Right lobe of liver (tissue), 6 donors: ENCODE data around the gene CALHM3. TPM values are rescaled to one million over a fixed set of nuclear protein-coding genes. Genes with fewer than 3 reads are reported as not detected.

Experiments
- ATAC-seq, 4 donors: fragments of 200-7000 bp; cut with Tn5 transposase; one replicate each; pipeline ENCODE4 v1.9.1; 2020; ENCODE audit warnings: mild to moderate bottlenecking in 4 of 4, moderate library complexity in 4 of 4
- DNase-seq, 3 donors: peaks; one replicate each; pipeline ENCODE4 v3.0.0-alpha.2; 2020
- H3K27ac ChIP-seq, 3 donors: fragments of 200-600 bp; one replicate each; pipeline ENCODE4 v1.8.0; 2022
- H3K27me3 ChIP-seq, 2 donors: fragments of 200-600 bp; one replicate each; pipeline ENCODE4 v1.8.0; 2022
- H3K36me3 ChIP-seq, 4 donors: fragments of 200-600 bp; sonication (generic) in 1 of 4; one replicate each; pipeline versions ENCODE4 v1.5.1 to v1.8.0; 2017 to 2022; ENCODE audit warnings: control low read depth in 1 of 4
- H3K4me1 ChIP-seq, 4 donors: fragments of 200-600 bp; sonication (generic) in 1 of 4; one replicate each; pipeline versions ENCODE4 v1.5.1 to v1.8.0; 2017 to 2022; ENCODE audit warnings: control low read depth in 1 of 4
- H3K4me3 ChIP-seq, 3 donors: fragments of 200-600 bp; one replicate each; pipeline ENCODE4 v1.8.0; 2022
- H3K9me3 ChIP-seq, 4 donors: fragments of 200-600 bp; sonication (generic) in 1 of 4; one replicate each; pipeline versions ENCODE4 v1.5.1 to v1.8.0; 2017 to 2022; ENCODE audit warnings: control low read depth in 1 of 4
- CTCF ChIP-seq, 4 donors: fragments of 200-600 bp in 3 of 4; fragments of 450-650 bp in 1 of 4; IDR thresholded peaks; one replicate each; pipeline versions ENCODE4 v1.5.1 to v1.8.0; 2016 to 2022; ENCODE audit warnings: antibody characterized with exemption in 4 of 4, mild to moderate bottlenecking in 2 of 4
- POLR2A ChIP-seq: fragments of 450-650 bp; IDR thresholded peaks from one replicate; pipeline ENCODE4 v1.6.1; 2017; ENCODE audit warnings: antibody characterized with exemption, mild to moderate bottlenecking
- WGBS: methylation state at CpG from one replicate; pipeline ENCODE4 v1.1.6; 2018; ENCODE audit warnings: low coverage, low lambda C conversion rate; ENCODE audit not compliant: insufficient coverage; ENCODE audit errors: missing lambda C conversion rate; 5-methylcytosine and 5-hydroxymethylcytosine counted together
- intact Hi-C, 2 donors: fragments of 100-400 bp; cut with DNase I; formaldehyde crosslinking; loops; one replicate each; pipeline versions ENCODE4 v1.11.2 to v1.14.1; 2022
- total RNA-seq, 6 experiments: library from RNA; depleted of rRNA in 2 of 6; stranded (reverse); fragments of >200 nt in 2 of 6; fragmentation: NEBNext Ultra II Directional in 3 of 6; extraction: Animal tissue kit (Norgen Biotek cat#: 25700) in 3 of 6; gene quantifications; one replicate each; pipeline versions ENCODE4 v1.1.0 to v1.2.4, GENCODE V29; 2016 to 2023
- donor health status: DM: no; HTN: yes; CAD: no.
- donor health status: DM: no; HTN: no; CAD: no.
- donor health status: DM: no; HTN: no; CAD: no.
- donor health status: DM: no; HTN: yes; CAD: no.
- donor health status: DM: no; HTN: yes; CAD: no.

CALHM3 gene
- total RNA-seq, 6 experiments from 2014 or later, result not detected

DNA sequence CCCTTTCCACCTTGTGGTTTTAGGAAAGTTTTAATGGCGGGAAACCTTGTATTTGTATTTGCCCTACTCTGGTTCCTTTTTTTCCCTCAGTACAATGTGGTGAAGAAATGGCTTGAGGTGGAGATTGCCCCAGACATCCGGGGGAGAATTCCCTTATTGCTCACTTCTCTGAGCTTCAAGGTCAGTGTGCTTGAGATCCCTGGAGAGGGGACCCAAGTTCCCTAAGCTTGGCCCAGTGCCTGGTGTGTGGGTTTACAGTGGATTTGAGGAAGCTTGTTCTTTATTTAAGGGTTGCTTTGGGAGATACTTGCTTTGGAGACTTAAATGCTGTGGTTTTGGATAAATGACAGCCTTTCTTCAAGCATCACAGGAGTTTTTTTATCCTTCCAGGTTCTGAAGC lies 45.2 kb downstream of the CALHM3 start:
- peaks cover 0 to 4% (median 0%) of the 10 kb centered on the region in 4 donors for H3K4me1 ChIP-seq
- 88% methylated on average over 2 of the region's 2 CpGs for WGBS
- H3K9me3 ChIP-seq, result no peaks in the 10 kb centered on the region
- H3K36me3 ChIP-seq, result peaks cover 0 to 55% (median 16%) of the 10 kb centered on the region in 4 donors
- no peaks in the 10 kb centered on the region for H3K27me3 ChIP-seq
- peak in 2 of 4 donors; percentile 28 for ATAC-seq
- intact Hi-C loops, result no loop called here
- H3K27ac ChIP-seq, result no peak overlapping the region
- no peak overlapping the region for H3K4me3 ChIP-seq
- no peak for DNase-seq
- TF ChIP-seq CTCF (IDR thresholded peaks at IDR 0.05) (no peak), POLR2A (no peak)

DNA sequence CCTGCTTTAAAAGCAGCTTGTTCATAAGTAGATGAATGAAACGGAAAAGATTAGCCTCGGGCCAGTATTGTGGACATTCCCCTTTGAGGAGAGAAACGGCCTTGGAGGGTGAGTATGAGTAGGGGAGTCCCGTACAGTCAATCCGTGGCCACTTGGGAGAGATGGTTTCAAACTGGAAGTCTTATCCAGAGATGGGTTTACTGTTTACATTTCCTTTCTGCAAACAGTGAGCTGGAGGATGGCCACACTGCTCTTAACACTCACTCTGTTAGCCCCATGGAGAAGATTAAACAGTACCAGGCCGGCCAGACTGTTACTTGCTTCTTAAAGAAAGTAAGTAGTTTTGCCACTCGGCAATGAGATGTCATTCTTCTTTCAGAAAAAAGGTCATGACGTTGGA lies 47.1 kb downstream of the CALHM3 start:
- DNase-seq, result no peak
- peaks cover 0 to 4% (median 0%) of the 10 kb centered on the region in 4 donors for H3K4me1 ChIP-seq
- H3K36me3 ChIP-seq, result peaks cover 0 to 48% (median 7%) of the 10 kb centered on the region in 4 donors
- H3K27ac ChIP-seq, result no peak overlapping the region
- H3K4me3 ChIP-seq, result no peak overlapping the region
- peak in 3 of 4 donors; percentile 26 to 48 (median 41) for ATAC-seq
- H3K27me3 ChIP-seq, result no peaks in the 10 kb centered on the region
- H3K9me3 ChIP-seq, result no peaks in the 10 kb centered on the region
- intact Hi-C loops, result no loop called here
- TF ChIP-seq CTCF (IDR thresholded peaks at IDR 0.05), result no peak
- no peak for TF ChIP-seq POLR2A
- WGBS, result 51% methylated on average over 8 of the region's 8 CpGs

- H3K36me3 ChIP-seq, result peaks cover 0 to 44% (median 10%) of the 10 kb centered on the region in 4 donors
- WGBS, result 81% methylated on average over 5 of the region's 5 CpGs
- H3K27me3 ChIP-seq, result no peaks in the 10 kb centered on the region
These were observed 49.4 kb downstream of the CALHM3 start for GRCh38 chr10:103429647-103430046.

GRCh38 chr10:103428989-103429643 lies 49.9 kb downstream of the CALHM3 start:
- Histone ChIP-seq H3K36me3 (peaks cover 0 to 44% (median 10%) of the 10 kb centered on the region in 4 donors), H3K4me1 (peaks cover 0 to 4% (median 0%) of the 10 kb centered on the region in 4 donors), H3K27me3 (no peaks in the 10 kb centered on the region), H3K27ac (no peak overlapping the region), H3K4me3 (no peak overlapping the region), H3K9me3 (no peaks in the 10 kb centered on the region)
- TF ChIP-seq CTCF (IDR thresholded peaks at IDR 0.05) (no peak), POLR2A (no peak)
- ATAC-seq (no peak), DNase-seq (no peak)
- 65% methylated on average over 5 of the region's 5 CpGs for WGBS
- intact Hi-C loops, result no loop called here

More at GRCh38 chr10:103429647-103430046, 49.4 kb downstream of the CALHM3 start:
- Histone ChIP-seq H3K27ac (no peak overlapping the region), H3K9me3 (no peaks in the 10 kb centered on the region), H3K4me1 (peaks cover 0 to 4% (median 0%) of the 10 kb centered on the region in 4 donors), H3K4me3 (no peak overlapping the region)
- ATAC-seq (no peak), DNase-seq (no peak)
- intact Hi-C loops, result no loop called here
- TF ChIP-seq POLR2A (no peak), CTCF (IDR thresholded peaks at IDR 0.05) (no peak)
